Measurements from ENCODE around the gene USP54. TPM values are rescaled to one million over a fixed set of nuclear protein-coding genes. Genes with fewer than 3 reads are reported as not detected.

Gene USP54
- total RNA-seq, 1 donor: 11.8 TPM

GRCh38 chr10:73471226-73471625, 119.9 kb downstream of the USP54 start:
- DNase-seq (ENCODE audit: low read depth in 2 of 3, low spot score in 2 of 3): no peak

- DNase-seq (ENCODE audit: low read depth in 2 of 3, low spot score in 2 of 3): no peak
These were observed 121.6 kb downstream of the USP54 start for GRCh38 chr10:73469579-73469978.

GRCh38 chr10:73467206-73467605, 123.9 kb downstream of the USP54 start:
- DNase-seq (ENCODE audit: low read depth in 2 of 3, low spot score in 2 of 3): no peak

- no peak for DNase-seq (ENCODE audit: low read depth in 2 of 3, low spot score in 2 of 3)
These were observed 125.0 kb downstream of the USP54 start for GRCh38 chr10:73465978-73466726.

GRCh38 chr10:73460897-73461296, 130.2 kb downstream of the USP54 start:
- no peak for DNase-seq (ENCODE audit: low read depth in 2 of 3, low spot score in 2 of 3)

DNA sequence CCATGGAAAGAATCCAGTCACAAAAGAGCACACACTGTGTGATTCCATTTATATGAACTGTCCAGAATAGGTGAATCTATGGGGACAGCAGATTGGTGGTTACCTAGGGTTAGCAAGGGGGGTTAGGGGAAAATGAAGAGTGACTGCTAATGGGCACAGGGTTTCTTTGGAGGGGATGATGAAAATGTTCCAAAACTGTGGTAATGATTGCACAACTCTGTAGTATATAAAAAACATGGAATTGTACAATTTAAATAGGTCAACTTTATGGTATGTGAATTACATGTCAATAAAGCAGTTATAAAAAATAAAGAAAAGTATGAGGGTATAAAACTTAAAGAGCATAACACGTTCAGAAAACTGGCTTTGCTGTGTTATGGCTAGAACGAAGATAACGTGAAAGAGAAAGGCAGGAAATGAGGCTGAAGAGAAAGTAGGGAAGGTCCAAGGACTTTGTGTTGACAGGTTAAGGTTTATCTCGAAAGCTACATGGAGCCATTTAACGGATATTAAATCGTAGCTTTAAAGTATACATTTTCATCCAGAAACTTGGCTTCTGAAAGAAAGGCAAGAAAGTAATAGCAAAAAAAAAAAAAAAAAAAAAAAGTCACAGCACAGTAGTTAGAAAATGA, 131.3 kb downstream of the USP54 start:
- DNase-seq (ENCODE audit: low read depth in 2 of 3, low spot score in 2 of 3): no peak

DNA sequence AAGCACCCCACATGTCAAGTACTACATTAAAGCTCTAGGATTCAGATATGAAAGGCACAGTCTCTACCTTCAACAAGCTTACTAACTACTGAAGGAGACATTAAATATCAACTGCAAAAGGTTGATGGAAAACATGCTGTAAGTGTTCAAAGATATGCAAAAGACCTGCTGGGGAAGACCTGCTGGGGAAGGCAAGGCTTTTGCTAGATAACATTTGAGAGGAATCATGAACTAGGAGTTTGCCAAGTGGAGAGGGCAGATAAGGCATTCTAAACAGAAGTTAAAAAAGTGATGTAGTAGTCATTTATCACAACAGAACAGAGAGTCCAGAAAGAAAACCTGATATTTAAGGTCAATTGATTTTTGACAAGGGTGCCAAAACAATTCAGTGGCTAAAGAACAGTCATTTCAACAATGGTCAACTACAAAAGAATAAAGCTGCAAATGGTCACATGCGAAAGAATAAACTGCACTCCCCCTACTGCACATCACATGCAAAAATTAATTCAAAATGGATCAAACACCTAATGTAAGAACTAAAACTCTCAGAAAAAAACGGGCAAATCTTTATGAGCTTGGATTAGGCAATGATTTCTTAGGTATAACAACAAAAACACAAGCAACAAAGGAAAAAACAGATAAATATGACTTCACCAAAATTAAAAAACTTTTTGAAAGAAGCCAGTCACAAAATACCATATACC, 134.8 kb downstream of the USP54 start:
- DNase-seq (ENCODE audit: low read depth in 2 of 3, low spot score in 2 of 3): peak in 2 of 3 donors; percentile 36 to 50

- no peak for DNase-seq (ENCODE audit: low read depth in 2 of 3, low spot score in 2 of 3)
These were observed 142.0 kb downstream of the USP54 start for GRCh38 chr10:73449113-73449512.

DNA sequence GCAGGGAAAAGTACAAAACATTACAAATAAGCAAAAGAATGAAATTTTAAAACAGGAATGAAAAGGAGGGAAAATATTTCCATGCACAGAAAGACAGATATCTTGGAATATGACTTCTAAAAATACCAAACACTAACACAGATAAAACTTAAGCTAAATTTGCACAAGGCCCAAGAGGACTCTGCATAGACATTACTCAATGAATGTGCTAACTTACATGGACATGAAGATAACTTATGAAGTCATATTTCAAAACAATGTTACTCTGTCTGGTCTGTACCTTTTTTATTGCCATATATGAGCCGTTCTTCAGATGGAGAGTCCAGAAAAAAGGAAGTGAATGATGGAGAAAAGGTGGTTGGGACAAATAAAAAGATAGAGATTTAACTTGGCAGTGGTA, 142.8 kb downstream of the USP54 start:
- DNase-seq (ENCODE audit: low read depth in 2 of 3, low spot score in 2 of 3): no peak

Small RNA genes lying within 50 kb of the gene (small RNA-seq; reads per million reads assigned to genes)
- not detected for gene RNU6-883P

Other genes starting within 250 kb of the USP54 start
- 1.1 TPM for gene CFAP70, start 232.5 kb downstream of the USP54 start, total RNA-seq
- 116 TPM for gene ANXA7, start 177.3 kb downstream of the USP54 start, total RNA-seq
- gene MSS51, start 157.8 kb downstream of the USP54 start, total RNA-seq: 1.3 TPM
- gene PPP3CB, start 95.3 kb downstream of the USP54 start, total RNA-seq: 7.8 TPM
- gene MYOZ1, start 50.1 kb upstream of the USP54 start, total RNA-seq: not detected
- gene SYNPO2L, start 64.7 kb upstream of the USP54 start, total RNA-seq: not detected
- 4.0 TPM for gene AGAP5, start 106.8 kb upstream of the USP54 start, total RNA-seq
- 65.7 TPM for gene SEC24C, start 153.0 kb upstream of the USP54 start, total RNA-seq
- 9.2 TPM for gene CHCHD1, start 190.7 kb upstream of the USP54 start, total RNA-seq
- gene ZSWIM8, start 194.3 kb upstream of the USP54 start, total RNA-seq: 86.2 TPM
- 43.1 TPM for gene NDST2, start 220.3 kb upstream of the USP54 start, total RNA-seq